Frontal cortex (tissue), 4 donors: Measurements from ENCODE around the gene PHF3. TPM values are rescaled to one million over a fixed set of nuclear protein-coding genes. Genes with fewer than 3 reads are reported as not detected.

Source experiments
- DNase-seq, 2 donors: peaks; one replicate each; pipeline ENCODE4 v3.0.0; 2012; ENCODE audit warnings: low spot score in 2 of 2
- FAIRE-seq: peaks from 2 replicates; lab custom pipeline; 2012; peaks lifted over from hg19 to GRCh38; lab: Jason Lieb, UNC
- small RNA-seq: library from RNA; depleted of rRNA; stranded (forward); fragments of <200 nt; gene quantifications from one replicate; pipeline ENCODE3, GENCODE V24; 2014
- total RNA-seq: library from RNA; depleted of rRNA; stranded (reverse); fragments of >200 nt; gene quantifications from one replicate; pipeline ENCODE4 v1.2.3, GENCODE V29; 2014
- donor health status: control.
- donor health status: control.
- donor health status: control.

The PHF3 gene
- total RNA-seq, 1 donor from 2014 or later = 99.1 TPM

- FAIRE-seq = no peak
- DNase-seq = no peak
These were observed 122.2 kb downstream of the PHF3 start for GRCh38 chr6:63757826-63758225.

GRCh38 chr6:63759605-63760105 is 124.1 kb downstream of the PHF3 start:
- DNase-seq (no peak), FAIRE-seq (no peak)

GRCh38 chr6:63760199-63760598 is 124.6 kb downstream of the PHF3 start:
- FAIRE-seq (no peak), DNase-seq (no peak)

- DNase-seq (no peak), FAIRE-seq (peak; percentile 99)
These were observed 128.8 kb downstream of the PHF3 start for GRCh38 chr6:63764318-63764916.

Small RNA genes within 50 kb of the gene (small RNA-seq; reads per million reads assigned to genes)
- not detected for gene AL513043.1

Other genes starting within 250 kb of the PHF3 start
- 75.4 TPM for gene PTP4A1, start 63.3 kb upstream of the PHF3 start, total RNA-seq